KMS-11 (cell line): ENCODE data around the gene UMAD1.

Experiments
- H2AFZ ChIP-seq: fragments of 200-600 bp; sonication (generic); 2 replicates; pipeline ENCODE4 v1.6.1; 2016; ENCODE audit warnings: antibody characterized with exemption, mixed run types, low read depth
- H3K27ac ChIP-seq: fragments of 200-600 bp; sonication (generic); 2 replicates; pipeline ENCODE4 v1.6.1; 2016; ENCODE audit warnings: mild to moderate bottlenecking, mixed run types
- H3K27me3 ChIP-seq: fragments of 200-600 bp; sonication (generic); 2 replicates; pipeline ENCODE4 v1.6.1; 2017; ENCODE audit warnings: mild to moderate bottlenecking, low read depth, mixed run types, moderate library complexity; ENCODE audit not compliant: insufficient read depth
- H3K36me3 ChIP-seq: fragments of 200-600 bp; sonication (generic); 2 replicates; pipeline ENCODE4 v1.6.1; 2017; ENCODE audit warnings: mild to moderate bottlenecking, mixed run types; ENCODE audit not compliant: insufficient read depth
- H3K4me1 ChIP-seq: fragments of 200-600 bp; sonication (generic); 2 replicates; pipeline ENCODE4 v1.6.1; 2016; ENCODE audit warnings: mild to moderate bottlenecking, low read depth, mixed run types; ENCODE audit not compliant: poor library complexity, severe bottlenecking
- H3K4me2 ChIP-seq: fragments of 200-600 bp; sonication (generic); 2 replicates; pipeline ENCODE4 v1.7.0; 2016; ENCODE audit warnings: mild to moderate bottlenecking, mixed run types
- H3K4me3 ChIP-seq: fragments of 200-600 bp; sonication (generic); IDR thresholded peaks from 2 replicates; pipeline ENCODE4 v1.6.1; 2017; ENCODE audit warnings: low read depth, low read length, mixed read lengths; ENCODE audit not compliant: insufficient read depth
- H3K79me2 ChIP-seq: fragments of 200-600 bp; sonication (generic); 2 replicates; pipeline ENCODE4 v1.6.1; 2016; ENCODE audit warnings: low read depth, mixed run types; ENCODE audit not compliant: insufficient read depth
- H3K9ac ChIP-seq: fragments of 200-600 bp; sonication (generic); 2 replicates; pipeline ENCODE4 v1.6.1; 2016; ENCODE audit warnings: mild to moderate bottlenecking, mixed run types
- H4K20me1 ChIP-seq: fragments of 200-600 bp; sonication (generic); 2 replicates; pipeline ENCODE4 v1.6.1; 2016; ENCODE audit warnings: mild to moderate bottlenecking, mixed run types; ENCODE audit not compliant: insufficient read depth
- TF ChIP-seq, protein P1 (sequence below): fragments of 200-600 bp; sonication (generic); conservative IDR thresholded peaks from 2 replicates; pipeline ENCODE4 v1.6.1; 2017; ENCODE audit warnings: low read depth, mild to moderate bottlenecking, antibody characterized with exemption, low read length, moderate library complexity, mixed read lengths

Gene UMAD1

DNA sequence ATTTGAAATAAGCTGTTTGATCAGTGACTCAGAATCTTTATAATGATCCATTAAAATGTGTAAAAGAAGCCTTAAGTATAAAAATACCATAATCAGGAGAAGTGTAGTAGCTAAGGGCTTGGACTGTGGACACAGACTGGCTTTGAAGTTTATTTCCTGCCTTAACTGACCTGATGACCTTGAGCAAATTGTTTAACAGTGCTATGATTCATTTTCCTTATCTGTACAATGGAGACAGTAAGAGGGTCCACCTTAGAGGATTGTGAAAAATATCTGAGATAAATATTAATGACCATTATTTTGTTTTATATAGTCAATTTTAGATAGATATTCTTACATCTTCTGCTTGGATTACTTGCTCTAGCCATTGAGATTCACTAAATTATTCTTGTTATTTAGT is 91.2 kb downstream of the UMAD1 start:
- Histone ChIP-seq H3K9ac (no peak overlapping the region), H3K36me3 (no peaks in the 10 kb centered on the region), H3K4me2 (peak overlapping the region; percentile 71; the same call in 1 of the 2 replicates), H3K4me3 (no peak overlapping the region), H2AFZ (no peak overlapping the region), H3K27ac (no peak overlapping the region; the same call in 1 of the 2 replicates), H4K20me1 (no peaks in the 10 kb centered on the region), H3K79me2 (no peaks in the 10 kb centered on the region), H3K27me3 (no peaks in the 10 kb centered on the region), H3K4me1 (peaks cover 66% of the 10 kb centered on the region)
- TF ChIP-seq, protein P1, sequence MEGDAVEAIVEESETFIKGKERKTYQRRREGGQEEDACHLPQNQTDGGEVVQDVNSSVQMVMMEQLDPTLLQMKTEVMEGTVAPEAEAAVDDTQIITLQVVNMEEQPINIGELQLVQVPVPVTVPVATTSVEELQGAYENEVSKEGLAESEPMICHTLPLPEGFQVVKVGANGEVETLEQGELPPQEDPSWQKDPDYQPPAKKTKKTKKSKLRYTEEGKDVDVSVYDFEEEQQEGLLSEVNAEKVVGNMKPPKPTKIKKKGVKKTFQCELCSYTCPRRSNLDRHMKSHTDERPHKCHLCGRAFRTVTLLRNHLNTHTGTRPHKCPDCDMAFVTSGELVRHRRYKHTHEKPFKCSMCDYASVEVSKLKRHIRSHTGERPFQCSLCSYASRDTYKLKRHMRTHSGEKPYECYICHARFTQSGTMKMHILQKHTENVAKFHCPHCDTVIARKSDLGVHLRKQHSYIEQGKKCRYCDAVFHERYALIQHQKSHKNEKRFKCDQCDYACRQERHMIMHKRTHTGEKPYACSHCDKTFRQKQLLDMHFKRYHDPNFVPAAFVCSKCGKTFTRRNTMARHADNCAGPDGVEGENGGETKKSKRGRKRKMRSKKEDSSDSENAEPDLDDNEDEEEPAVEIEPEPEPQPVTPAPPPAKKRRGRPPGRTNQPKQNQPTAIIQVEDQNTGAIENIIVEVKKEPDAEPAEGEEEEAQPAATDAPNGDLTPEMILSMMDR = no peak

DNA sequence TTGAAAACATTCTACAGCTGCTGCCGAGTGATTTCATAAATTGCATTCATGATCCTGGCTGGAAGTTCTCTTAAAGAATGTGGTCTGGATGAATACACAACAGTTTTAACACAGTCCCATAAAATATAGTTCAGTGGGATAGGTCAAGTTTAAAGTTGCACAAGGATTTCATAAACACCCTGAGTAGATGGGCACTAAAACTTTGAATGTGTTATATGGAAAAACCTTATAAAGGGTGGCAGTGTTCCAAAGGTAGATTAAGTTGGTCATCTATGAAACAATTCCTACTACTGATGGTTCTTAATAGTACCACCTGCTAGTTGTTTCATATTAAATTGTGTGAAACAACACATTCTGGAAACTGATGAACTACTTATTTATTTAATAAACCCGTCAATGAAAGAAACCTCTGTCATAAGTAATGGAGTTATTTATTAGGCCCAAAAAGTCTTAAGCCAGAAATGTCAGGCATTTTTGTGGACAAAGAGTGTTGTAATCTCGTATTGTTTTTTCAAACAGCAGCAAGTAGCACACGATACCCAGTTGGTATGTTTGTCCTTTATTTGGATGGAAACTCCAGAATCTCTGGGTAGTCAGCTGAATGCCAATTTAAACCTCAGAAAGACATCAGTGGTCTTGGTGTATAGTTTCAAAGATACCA is 92.2 kb downstream of the UMAD1 start:
- H3K27me3 ChIP-seq = no peaks in the 10 kb centered on the region
- H2AFZ ChIP-seq = no peak overlapping the region
- H3K4me3 ChIP-seq = no peak overlapping the region
- H3K4me1 ChIP-seq = peaks cover 77% of the 10 kb centered on the region
- no peaks in the 10 kb centered on the region for H4K20me1 ChIP-seq
- H3K4me2 ChIP-seq = peak overlapping the region; percentile 71
- H3K79me2 ChIP-seq = no peaks in the 10 kb centered on the region
- H3K9ac ChIP-seq = no peak overlapping the region
- H3K27ac ChIP-seq = peak overlapping the region; percentile 41
- TF ChIP-seq, protein P1 = no peak
- H3K36me3 ChIP-seq = no peaks in the 10 kb centered on the region

GRCh38 chr7:7736671-7737070 is 96.1 kb downstream of the UMAD1 start:
- no peak overlapping the region for H2AFZ ChIP-seq
- H3K4me3 ChIP-seq = no peak overlapping the region
- H3K27me3 ChIP-seq = no peaks in the 10 kb centered on the region
- H4K20me1 ChIP-seq = no peaks in the 10 kb centered on the region
- H3K36me3 ChIP-seq = no peaks in the 10 kb centered on the region
- peaks cover 98% of the 10 kb centered on the region for H3K4me1 ChIP-seq
- TF ChIP-seq, protein P1 = no peak
- peak overlapping the region; percentile 74 for H3K27ac ChIP-seq
- H3K79me2 ChIP-seq = no peaks in the 10 kb centered on the region
- peak overlapping the region; percentile 83 for H3K4me2 ChIP-seq
- no peak overlapping the region for H3K9ac ChIP-seq

GRCh38 chr7:7737674-7738073 is 97.1 kb downstream of the UMAD1 start:
- Histone ChIP-seq H3K9ac (no peak overlapping the region; the same call in 1 of the 2 replicates), H4K20me1 (no peaks in the 10 kb centered on the region), H2AFZ (no peak overlapping the region), H3K27me3 (no peaks in the 10 kb centered on the region), H3K4me3 (no peak overlapping the region), H3K36me3 (no peaks in the 10 kb centered on the region), H3K27ac (peak overlapping the region; percentile 74), H3K4me1 (peaks cover 90% of the 10 kb centered on the region), H3K79me2 (no peaks in the 10 kb centered on the region), H3K4me2 (peak overlapping the region; percentile 83)
- TF ChIP-seq, protein P1 = no peak
